SK-N-SH treated with all-trans-retinoic acid at 6 μM for 48 hours (cell line): ENCODE measurements around the gene CLK2.
"Not testable (repeated sequence)": the region's sequence is repeated elsewhere in the genome, so short reads cannot be mapped to it uniquely, and the experiment has no call there.

Source experiments
- CREB5 ChIP-seq: fragments of 250-450 bp; sonication (Bioruptor Pico); IDR thresholded peaks from 2 replicates; pipeline ENCODE4 v1.5.1; 2020; ENCODE audit warnings: low read depth, mild to moderate bottlenecking, moderate library complexity
- ESRRG ChIP-seq: fragments of 250-450 bp; sonication (Bioruptor Pico); IDR thresholded peaks from 2 replicates; pipeline ENCODE4 v1.6.1; 2021; ENCODE audit warnings: mild to moderate bottlenecking
- ZC3H10 ChIP-seq: fragments of 250-450 bp; sonication (Bioruptor Pico); IDR thresholded peaks from 2 replicates; pipeline ENCODE4 v1.5.1; 2021; ENCODE audit warnings: mild to moderate bottlenecking, moderate library complexity
- ZFP3 ChIP-seq: fragments of 250-450 bp; sonication (Bioruptor Pico); IDR thresholded peaks from 2 replicates; pipeline ENCODE4 v1.5.0; 2020; ENCODE audit warnings: mild to moderate bottlenecking, moderate library complexity
- ZNF8 ChIP-seq: fragments of 450-650 bp; formaldehyde crosslinking; IDR thresholded peaks from 2 replicates; pipeline ENCODE4 v1.5.0; 2020; ENCODE audit warnings: mild to moderate bottlenecking, moderate library complexity

DNA sequence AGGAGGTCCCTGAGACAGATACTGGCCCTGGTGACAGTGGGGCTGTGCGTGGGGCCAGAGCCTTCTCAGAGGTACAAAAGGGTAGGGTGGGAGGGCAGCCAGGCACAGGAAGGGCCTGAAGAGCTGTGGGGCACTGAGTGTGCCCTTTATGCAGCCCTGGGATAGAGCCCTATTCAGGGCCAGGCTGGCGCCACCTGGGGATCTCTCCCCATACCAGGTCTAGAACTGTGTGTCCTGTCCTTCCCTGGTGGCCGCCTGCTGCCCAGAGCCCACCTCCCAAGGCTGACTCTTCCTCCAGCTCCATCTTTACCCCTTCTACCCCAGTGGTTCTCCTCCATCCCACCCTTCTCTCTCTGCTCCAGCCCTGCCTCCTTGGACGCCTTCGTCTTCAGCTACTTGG is 39.8 kb downstream of the CLK2 start:
- not testable (repeated sequence) for TF ChIP-seq ZFP3, CREB5, ZNF8, ESRRG, ZC3H10 (CRISPR knock-in tag)
